ENCODE data around the gene PKNOX1.
"Not testable (repeated sequence)": the region's sequence is repeated elsewhere in the genome, so short reads cannot be mapped to it uniquely, and the experiment has no call there.

- TF ChIP-seq EP300 (IDR thresholded peaks at IDR 0.05), result not testable (repeated sequence)
- TF ChIP-seq, protein P1, sequence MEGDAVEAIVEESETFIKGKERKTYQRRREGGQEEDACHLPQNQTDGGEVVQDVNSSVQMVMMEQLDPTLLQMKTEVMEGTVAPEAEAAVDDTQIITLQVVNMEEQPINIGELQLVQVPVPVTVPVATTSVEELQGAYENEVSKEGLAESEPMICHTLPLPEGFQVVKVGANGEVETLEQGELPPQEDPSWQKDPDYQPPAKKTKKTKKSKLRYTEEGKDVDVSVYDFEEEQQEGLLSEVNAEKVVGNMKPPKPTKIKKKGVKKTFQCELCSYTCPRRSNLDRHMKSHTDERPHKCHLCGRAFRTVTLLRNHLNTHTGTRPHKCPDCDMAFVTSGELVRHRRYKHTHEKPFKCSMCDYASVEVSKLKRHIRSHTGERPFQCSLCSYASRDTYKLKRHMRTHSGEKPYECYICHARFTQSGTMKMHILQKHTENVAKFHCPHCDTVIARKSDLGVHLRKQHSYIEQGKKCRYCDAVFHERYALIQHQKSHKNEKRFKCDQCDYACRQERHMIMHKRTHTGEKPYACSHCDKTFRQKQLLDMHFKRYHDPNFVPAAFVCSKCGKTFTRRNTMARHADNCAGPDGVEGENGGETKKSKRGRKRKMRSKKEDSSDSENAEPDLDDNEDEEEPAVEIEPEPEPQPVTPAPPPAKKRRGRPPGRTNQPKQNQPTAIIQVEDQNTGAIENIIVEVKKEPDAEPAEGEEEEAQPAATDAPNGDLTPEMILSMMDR (IDR thresholded peaks at IDR 0.05), result not testable (repeated sequence)
Measured at GRCh38 chr21:43053112-43053511, 78.8 kb downstream of the PKNOX1 start.
